GM18502 (cell line): ENCODE measurements around the gene SIN3B.

ENCODE experiments used
- ATAC-seq: cut with Tn5 transposase; IDR thresholded peaks from one replicate; pipeline ENCODE4 v1.9.1; 2021; ENCODE audit warnings: mild to moderate bottlenecking; ENCODE audit not compliant: unreplicated experiment, poor library complexity

The SIN3B gene

DNA sequence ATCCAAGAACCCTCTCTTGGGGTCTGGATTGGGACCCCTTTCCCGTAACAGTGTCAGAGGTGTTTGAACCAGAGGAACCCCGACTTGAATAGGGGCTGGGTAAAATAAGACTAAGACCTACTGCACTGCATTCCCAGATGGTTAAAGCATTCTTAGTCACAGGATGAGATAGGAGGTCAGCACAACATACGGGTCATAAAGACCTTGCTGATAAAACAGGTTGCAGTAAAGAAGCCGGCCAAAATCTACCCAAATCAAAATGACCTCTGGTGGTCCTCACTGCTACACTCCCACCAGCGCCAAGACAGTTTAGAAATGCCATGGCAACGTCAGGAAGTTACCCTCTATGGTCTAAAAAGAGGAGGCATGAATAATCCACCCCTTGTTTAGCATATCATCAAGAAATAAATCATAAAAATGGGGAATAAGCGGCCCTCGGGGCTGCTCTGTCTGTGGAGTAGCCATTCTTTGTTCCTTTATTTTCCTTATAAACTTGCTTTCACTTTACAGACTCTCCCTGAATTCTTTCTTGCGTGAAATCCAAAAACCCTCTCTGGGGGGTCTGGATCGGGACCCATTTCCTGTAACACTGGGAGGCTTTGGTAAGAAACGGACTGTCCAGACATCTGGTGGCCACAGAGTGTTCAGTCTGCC is 4.4 kb upstream of the SIN3B start:
- no peak for ATAC-seq

DNA sequence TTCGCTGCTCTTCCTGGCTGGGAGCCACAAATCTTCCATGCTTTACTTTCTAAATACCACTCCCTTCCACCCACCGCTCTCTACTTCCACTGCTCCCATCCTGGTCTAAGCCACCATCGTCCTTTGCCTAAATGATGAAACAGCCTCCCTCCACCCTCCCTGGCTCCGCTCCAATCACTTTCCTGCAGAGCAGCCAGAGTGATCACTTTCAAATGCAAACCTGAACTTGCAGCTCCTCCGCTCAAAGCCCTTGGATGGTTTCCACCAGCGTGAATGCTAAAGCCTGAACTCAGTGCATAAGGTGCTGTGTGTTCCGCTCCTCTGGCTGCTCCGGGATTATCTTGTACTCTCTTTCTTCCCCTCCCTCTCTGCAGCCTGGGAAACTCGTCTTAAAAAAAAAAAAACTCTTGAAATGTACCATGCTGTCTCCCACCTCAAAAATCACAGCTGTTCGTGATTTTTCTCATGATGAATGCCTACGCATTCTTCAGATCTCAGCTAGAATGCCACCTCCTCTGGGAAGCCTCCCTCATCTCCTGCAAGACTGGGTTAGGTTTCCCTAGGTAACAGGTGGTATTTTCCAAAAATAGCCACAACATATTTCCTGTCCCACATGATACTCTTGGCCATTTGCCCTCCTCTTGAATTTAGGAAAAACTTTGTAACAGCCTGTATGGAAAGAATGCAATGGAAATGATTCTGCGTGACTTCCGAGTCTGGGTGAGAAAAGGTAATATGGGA is 3.7 kb upstream of the SIN3B start:
- ATAC-seq = no peak

DNA sequence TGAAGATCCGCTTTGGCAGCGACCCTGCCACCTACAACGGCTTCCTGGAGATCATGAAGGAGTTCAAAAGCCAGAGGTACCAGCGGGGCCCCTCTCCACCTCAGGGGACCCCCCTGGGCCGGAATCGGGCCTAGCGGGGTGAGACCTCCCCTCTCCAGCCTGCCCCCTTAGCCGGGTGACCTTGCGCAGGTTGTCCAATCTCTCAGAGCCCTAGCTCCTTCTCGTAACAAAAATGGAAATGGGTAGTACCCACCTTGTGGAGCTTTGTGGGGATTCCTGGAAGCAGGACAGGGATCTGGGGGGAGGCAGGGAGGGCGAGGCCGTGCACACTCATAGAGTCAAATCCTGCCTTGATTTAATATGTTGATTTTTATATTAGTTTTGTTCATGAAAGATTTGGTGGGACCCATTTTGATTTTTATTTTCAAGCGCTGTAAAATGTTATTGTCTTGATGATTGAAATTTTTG is 658 bp downstream of the SIN3B start:
- ATAC-seq = no peak

DNA sequence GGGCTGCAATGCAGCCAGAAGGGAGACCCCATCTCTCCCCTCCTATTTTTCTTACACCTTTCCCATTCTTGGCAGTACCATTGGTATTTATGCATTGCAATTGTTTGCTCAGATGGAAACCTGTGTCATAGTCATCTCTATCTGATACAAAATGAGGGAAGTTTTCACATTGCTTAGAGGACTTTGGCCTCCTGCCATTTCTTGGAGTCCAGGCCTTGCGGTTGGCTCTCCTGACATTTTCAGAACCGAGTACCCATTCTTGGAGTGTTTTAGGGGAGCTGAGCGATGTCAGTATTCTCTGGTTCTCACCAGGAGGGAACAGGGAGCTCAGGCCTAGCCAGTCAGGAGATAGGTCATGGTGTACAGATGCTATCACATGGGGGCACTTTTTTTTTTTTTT is 1.5 kb downstream of the SIN3B start:
- no peak for ATAC-seq

DNA sequence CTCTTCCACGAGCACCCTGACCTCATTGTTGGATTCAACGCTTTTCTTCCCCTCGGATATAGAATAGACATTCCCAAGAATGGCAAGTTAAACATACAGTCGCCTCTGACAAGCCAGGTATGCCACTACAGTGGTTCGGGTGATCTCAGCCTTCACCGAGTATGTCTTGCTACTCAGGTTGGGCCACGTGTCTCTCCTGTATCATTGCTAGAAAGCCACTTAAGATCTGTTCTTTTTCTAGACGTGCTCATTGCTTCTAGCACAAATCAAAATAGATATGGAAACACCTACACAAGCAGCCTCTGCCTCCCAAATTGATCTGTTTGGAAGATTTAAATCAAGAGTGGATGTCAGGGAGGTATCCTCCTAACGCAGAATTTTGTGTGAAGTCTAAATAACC is 2.3 kb downstream of the SIN3B start:
- no peak for ATAC-seq

DNA sequence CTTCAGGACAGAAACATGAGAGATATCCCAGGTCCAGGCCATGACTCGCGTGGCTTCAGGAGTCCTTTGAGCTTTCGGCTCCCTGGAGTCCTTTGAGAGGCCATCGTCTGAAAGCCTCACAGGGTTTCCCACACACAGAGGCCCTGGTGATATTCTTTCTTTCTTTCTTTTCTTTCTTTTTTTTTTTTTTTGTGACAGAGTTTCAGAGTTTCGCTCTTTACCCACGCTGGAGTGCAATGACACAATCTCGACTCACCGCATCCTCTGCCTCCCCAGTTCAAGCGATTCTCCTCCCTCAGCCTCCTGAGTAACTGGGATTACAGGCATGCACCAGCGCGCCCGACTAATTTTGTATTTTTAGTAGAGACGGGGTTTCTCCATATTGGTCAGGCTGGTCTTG is 5.5 kb downstream of the SIN3B start:
- no peak for ATAC-seq

DNA sequence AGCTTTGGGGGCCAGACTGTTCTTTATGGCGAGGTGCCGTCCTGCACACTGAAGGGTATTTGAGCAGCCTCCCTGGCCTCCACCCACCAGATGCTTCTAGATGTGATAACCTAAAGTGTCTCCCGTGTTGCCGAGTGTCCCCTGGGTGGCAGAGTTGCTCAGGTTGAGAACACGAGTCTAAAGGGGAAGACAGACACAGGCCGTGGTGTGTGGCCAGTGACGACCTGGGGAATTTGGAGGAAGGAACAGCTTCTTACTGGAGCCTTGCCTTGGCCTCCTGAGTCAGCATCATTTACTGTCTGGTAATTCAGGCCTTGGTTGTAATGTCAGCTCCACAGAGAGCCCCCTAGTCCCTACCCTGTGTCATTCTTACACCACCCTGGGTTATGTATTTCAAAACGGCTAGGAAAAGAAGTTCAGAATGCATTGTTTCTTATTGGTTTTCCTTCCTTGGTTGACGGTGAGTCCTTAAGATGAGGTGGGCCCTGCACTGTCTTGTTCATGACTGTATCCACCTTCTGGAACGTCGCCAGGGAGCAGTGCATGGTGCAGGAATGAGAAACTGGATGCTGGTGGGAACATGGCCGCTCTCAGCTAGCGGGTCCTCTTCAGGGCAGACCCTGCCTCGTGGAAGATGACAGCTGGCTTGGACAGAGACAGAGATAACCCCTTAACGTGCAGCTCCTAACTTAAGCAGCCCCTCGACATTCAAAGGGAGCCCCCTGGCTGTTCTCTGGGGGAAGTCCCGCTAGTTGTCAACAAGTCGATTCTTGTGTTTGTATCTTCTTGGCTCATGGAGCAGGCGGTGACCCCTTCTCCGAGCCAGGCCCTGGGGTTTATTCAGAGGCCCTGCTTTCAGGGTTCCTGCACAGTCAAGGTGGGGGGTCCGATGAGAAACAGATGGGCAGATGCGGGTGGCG is 7.2 kb downstream of the SIN3B start:
- no peak for ATAC-seq

DNA sequence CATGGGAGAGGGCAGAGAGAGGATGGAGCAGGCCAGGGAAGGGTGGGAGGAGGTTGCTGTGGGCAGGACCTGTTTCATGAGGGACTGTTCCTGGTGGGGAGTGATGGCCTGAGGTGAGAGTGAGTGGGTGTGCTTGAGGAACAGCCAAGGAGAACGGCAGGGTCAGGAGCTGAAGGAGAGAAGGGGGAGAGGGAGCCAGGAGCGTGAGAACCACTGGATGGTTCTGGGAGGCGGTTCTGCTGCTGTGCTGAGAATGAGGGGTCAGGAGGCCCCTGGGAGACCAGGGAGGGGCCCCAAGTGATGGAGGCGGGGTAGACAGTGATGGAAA is 7.8 kb downstream of the SIN3B start:
- no peak for ATAC-seq

DNA sequence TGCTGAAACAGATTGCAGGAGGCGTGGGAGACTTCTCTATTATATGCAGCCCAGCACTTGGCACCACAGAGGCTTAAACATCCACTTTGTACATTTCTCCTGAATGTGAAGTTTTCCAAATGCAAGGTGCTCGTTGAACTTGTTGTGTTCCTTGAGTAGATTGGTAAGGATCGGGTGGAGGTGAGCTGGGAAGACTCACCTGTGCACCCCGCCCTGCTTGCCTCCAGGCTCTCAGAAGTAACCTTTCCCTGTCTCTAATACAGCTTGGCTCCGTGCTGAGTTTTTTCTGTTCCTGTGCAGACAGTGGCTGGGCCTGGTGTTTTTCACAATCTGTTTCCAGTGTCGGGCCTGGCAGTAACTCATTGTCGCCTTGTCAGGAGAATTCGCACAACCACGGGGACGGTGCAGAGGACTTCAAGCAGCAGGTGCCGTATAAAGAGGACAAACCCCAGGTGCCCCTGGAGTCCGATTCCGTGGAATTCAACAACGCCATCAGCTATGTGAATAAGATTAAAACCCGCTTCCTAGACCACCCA is 12.3 kb downstream of the SIN3B start:
- ATAC-seq = no peak

DNA sequence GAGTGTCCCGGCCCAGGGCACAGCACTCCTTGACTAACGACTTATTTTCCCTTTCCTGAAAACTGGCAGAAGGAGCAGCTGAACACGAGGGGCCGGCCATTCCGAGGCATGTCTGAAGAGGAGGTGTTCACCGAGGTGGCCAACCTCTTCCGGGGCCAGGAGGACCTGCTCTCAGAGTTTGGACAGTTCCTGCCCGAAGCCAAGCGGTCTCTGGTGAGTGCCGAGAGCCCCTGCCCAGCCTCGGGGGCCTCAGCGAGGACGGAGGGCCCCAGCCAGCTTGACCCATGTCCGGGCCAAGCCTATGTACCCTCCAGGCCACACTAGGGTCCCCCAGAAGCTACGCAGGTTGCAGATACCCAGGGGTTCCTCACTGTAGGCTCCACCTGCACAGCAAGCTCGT is 17.7 kb downstream of the SIN3B start:
- no peak for ATAC-seq

DNA sequence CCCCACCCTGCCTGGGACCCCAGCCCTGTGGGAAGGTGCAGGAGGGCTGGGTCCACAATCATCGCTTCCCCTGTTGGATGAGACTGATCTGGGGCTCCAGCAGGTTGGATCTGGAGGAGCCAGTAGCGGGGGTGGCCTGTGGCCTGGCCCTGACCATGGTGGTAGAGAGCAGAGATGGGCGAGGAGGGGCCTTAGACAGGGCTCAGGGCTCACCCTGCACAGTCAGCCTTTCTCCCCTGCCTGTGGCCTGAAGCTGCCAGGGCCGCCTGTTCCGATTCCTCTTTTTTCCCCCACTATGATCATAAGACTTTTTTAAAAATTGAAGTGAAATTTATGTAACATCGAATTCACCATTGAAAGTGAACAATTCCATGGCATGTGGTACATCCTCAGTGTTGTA is 18.2 kb downstream of the SIN3B start:
- no peak for ATAC-seq

DNA sequence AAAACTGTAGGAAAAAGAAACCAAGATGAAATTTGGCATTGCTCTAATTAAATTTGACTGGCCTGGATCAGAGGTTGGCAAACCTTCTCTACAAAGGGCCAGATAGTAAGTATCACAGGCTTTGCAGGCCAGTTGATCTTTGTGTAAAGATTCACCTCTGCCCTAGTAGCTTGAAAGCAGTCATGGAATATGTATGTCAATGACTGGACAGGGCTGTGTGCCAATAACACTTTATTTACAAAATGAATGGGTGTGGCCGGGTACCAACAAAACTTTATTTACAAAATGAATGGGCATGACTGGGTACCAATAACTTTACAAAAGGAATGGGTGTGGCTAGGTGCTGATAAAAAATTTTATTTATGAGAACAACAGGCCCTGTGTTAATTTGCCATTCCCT is 20.0 kb downstream of the SIN3B start:
- ATAC-seq = no peak

DNA sequence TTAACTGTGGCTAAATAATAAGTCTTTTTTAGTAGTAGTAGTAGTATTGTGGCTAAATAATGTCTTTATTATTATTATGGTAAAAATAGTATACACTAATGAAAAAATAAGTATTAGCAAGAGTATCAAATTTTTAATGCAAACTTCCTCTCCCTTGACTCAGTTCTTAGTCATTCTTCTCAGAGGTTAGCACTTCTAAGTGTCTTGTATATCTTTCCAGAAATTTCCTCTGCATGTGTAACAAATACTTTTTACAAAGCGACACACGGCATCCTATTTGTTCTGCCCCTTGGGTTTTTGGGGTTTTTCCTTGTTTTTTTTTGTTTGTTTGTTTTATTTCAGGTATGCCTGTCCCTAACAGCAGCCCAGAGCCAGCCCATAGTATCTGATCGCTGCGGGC is 20.9 kb downstream of the SIN3B start:
- ATAC-seq = no peak

DNA sequence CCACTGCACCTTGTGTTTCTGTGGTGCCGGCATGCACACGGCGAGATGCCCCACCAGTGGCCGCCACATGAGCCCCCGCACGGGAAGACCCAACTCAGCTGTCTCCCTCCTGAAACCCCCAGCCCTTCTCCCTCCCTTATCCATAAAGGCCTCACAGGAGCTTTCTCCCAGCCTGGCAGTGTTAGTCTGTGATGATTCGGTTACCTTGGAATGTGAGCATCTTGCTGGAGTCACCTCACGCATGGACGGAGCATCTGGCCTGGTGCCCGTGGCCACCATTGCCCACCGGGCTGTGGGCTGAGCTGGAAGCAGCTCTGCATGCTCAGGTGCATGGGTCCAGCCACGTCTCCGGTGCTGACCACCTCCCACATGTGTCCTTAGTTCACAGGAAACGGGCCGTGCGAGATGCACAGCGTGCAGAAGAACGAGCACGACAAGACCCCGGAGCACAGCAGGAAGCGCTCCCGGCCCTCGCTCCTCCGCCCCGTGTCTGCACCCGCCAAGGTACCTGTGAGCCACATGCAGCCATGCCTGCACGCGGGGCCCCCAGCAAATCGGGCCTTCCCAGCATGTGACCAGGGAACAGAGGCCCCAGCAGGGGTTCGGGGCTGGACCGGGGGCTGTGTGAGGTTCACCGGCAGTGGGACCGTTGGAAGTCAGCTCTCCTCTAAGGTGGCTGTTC is 22.0 kb downstream of the SIN3B start:
- ATAC-seq = no peak

DNA sequence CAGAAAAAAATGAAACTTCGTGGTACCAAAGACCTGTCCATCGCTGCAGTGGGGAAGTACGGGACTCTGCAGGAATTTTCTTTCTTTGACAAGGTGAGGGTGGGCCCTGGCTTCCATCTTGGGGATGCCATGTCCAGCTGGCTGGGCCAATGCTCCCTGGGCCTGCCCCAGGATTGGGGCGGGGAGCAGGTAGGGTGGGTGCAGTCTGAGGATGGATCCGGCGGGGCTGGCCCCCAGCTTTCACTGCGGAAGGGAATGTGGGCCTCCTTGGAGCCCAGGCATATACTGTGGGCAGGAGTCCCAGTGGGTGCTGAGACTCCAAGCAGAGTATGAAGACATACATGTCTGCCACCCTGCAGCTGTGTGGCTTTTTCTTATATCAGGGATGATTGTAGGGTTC is 23.9 kb downstream of the SIN3B start:
- ATAC-seq = no peak

DNA sequence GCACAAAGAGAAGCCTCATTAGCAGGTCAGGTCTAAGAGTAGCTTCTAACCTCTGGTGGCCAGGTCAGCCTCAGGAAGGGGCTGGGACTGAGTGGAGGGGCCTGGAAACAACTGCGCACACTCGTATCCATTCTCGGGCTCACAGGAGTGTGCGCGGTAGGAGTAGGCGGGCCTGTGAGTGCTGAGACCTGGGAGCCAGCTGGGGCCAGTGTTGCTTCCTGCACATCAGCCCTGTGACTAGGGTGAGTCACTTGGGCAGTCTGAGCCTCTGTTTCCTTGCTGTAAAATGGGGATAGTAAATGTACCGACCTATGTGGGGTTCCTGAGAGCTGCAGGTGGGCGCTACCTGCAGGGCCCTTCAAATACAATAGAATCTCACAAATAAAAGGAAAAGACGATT is 26.9 kb downstream of the SIN3B start:
- ATAC-seq = no peak

DNA sequence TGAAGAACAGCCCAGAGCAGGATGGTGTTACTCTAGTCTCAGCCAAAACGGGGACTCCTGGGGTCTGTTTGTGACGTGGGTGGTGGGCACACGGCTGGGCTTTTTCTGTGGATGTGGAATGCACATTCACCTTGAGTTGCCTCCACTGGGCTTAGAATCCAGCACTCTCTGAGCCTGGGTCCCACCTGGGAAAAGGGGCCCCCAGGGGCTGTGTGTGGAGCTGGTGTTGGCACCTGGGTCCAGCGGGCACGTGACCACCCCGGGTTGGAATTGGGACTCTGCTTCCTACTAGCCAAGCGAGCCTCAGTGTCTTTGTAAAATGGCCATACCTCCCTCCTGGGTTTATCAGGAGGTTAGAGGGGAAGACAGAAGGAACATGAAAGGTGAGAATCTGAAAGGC is 30.4 kb downstream of the SIN3B start:
- no peak for ATAC-seq

DNA sequence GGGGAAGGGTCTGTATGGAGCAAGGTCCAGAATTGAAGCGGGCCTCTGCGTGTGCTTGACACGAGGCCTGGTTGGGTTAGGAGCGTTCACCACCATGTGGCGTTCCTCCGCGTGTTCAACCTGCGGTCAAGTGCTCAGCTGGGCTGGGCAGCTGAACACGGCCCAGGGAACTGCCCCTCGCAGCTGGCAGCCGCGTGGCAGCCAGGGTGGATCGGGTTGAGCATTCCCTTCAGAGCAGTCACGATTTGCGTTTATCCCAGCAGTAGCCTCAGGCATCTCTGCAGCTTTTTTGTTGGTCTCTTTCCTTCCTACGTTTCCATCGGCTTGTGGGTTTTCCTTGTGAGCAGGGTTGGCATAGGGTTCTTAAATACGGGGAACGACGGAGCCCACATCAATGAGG is 30.9 kb downstream of the SIN3B start:
- no peak for ATAC-seq

DNA sequence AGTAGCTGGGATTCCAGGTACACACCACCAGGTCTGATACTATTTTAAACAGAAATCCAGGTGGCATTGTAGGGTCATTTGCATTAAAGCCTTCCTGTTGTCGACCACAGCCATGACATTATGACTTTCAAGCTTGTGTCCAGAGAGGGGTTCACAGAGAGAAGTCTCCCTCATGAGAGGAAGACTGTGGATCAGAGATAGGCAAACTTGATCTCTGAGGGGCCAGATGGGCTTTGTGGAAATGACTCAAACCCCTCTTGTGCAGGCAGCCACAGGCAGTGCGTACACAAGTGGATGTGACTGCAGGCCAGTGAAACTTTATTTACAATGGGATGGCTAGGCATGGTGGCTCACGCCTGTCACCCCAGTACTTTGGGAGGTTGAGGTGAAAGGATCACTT is 31.8 kb downstream of the SIN3B start:
- no peak for ATAC-seq

DNA sequence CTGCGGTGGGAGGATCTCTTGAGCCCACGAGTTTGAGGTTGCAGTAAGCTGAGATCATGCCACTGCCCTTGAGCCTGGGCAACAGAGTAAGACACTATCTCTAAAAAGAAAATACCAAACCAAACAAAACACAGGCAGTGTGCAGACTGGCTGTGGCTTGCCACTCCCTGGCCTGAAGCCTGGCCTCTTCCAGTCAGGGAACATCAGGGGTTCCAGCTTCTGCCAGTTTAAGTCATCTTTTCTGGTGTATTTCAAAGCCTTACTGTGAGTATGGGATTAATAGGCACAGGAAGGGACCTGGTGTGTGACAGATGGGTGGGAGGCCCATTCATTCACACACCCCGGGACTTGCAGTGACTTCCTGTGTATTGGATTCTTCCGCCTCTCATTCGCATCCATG is 32.6 kb downstream of the SIN3B start:
- no peak for ATAC-seq
